OCI-LY3 (cell line): ENCODE data around the gene SCP2.

Source experiments
- CTCF ChIP-seq: fragments of 200-600, 300-600 bp; sonication (generic); IDR thresholded peaks from 2 replicates; pipeline ENCODE4 v1.5.1; 2014; ENCODE audit warnings: antibody characterized with exemption, low read length, low read depth
- EZH2phosphoT487 ChIP-seq: fragments of 200-600 bp; shearing (Covaris generic); IDR thresholded peaks from 2 replicates; pipeline ENCODE4 v1.6.1; 2018; ENCODE audit warnings: antibody characterized with exemption, mixed run types, low read depth

GRCh38 chr1:53079251-53079650, 152.2 kb downstream of the SCP2 start:
- no peak for TF ChIP-seq CTCF
- TF ChIP-seq EZH2phosphoT487, result no peak
